MM.1S (cell line): ENCODE results near the gene SGPP1.
"Not testable (repeated sequence)": the region's sequence is repeated elsewhere in the genome, so short reads cannot be mapped to it uniquely, and the experiment has no call there.

Experiments used
- DNase-seq: peaks from one replicate; pipeline ENCODE4 v3.0.0-alpha.2; 2015
- H2AFZ ChIP-seq: fragments of 300-600 bp; sonication (generic); 2 replicates; pipeline ENCODE4 v1.6.0; 2016; ENCODE audit warnings: antibody characterized with exemption, low read length
- H3F3A ChIP-seq: fragments of 300-600 bp; sonication (generic); 2 replicates; pipeline ENCODE4 v1.6.1; 2016; ENCODE audit warnings: mild to moderate bottlenecking, antibody characterized with exemption, low read length, moderate library complexity, mixed read lengths; ENCODE audit not compliant: insufficient read depth
- H3K27ac ChIP-seq: fragments of 300-600 bp; sonication (generic); 2 replicates; pipeline ENCODE4 v1.5.1; 2016; ENCODE audit warnings: mild to moderate bottlenecking, low read length
- H3K27me3 ChIP-seq: fragments of 300-600 bp; sonication (generic); replicated peaks from 2 replicates; pipeline ENCODE4 v1.6.0; 2016; ENCODE audit warnings: low read length; ENCODE audit not compliant: insufficient read depth
- H3K36me3 ChIP-seq: fragments of 300-600 bp; sonication (generic); replicated peaks from 2 replicates; pipeline ENCODE4 v1.6.1; 2016; ENCODE audit warnings: mild to moderate bottlenecking, low read length, mixed read lengths; ENCODE audit not compliant: insufficient read depth
- H3K4me1 ChIP-seq: fragments of 300-600 bp; sonication (generic); 2 replicates; pipeline ENCODE4 v1.6.1; 2016; ENCODE audit warnings: low read length, mixed read lengths
- H3K4me2 ChIP-seq: fragments of 300-600 bp; sonication (generic); 2 replicates; pipeline ENCODE4 v1.6.0; 2016; ENCODE audit warnings: low read depth, low read length
- H3K4me3 ChIP-seq: fragments of 300-600 bp; sonication (generic); 2 replicates; pipeline ENCODE4 v1.5.1; 2016; ENCODE audit warnings: low read length, mixed read lengths
- H3K79me2 ChIP-seq: fragments of 300-600 bp; sonication (generic); 2 replicates; pipeline ENCODE4 v1.6.1; 2016; ENCODE audit warnings: mixed run types, low read length, mixed read lengths
- H3K9ac ChIP-seq: fragments of 300-600 bp; sonication (generic); 2 replicates; pipeline ENCODE4 v1.6.1; 2016; ENCODE audit warnings: low read length, mixed read lengths
- H3K9me2 ChIP-seq: fragments of 300-600 bp; sonication (generic); replicated peaks from 2 replicates; pipeline ENCODE4 v1.6.1; 2016; ENCODE audit warnings: mild to moderate bottlenecking, low read length, mixed read lengths; ENCODE audit not compliant: insufficient read depth
- H3K9me3 ChIP-seq: fragments of 300-600 bp; sonication (generic); replicated peaks from 2 replicates; pipeline ENCODE4 v1.6.1; 2016; ENCODE audit warnings: mild to moderate bottlenecking, low read length, mixed read lengths; ENCODE audit not compliant: insufficient read depth
- H4K20me1 ChIP-seq: fragments of 300-600 bp; sonication (generic); 2 replicates; pipeline ENCODE4 v1.6.1; 2016; ENCODE audit warnings: mild to moderate bottlenecking, low read length, moderate library complexity, mixed read lengths; ENCODE audit not compliant: insufficient read depth
- CTCF ChIP-seq: fragments of 300-600 bp; sonication (generic); IDR thresholded peaks from 2 replicates; pipeline ENCODE4 v1.5.1; 2016; ENCODE audit warnings: antibody characterized with exemption, low read length, mixed read lengths
- EZH2 ChIP-seq: fragments of 300-600 bp; sonication (generic); optimal IDR thresholded peaks from 2 replicates; pipeline ENCODE3; 2017; ENCODE audit warnings: low read depth, mild to moderate bottlenecking, antibody characterized with exemption, low read length, mixed read lengths
- EZH2phosphoT487 ChIP-seq: fragments of 300-600 bp; sonication (generic); IDR thresholded peaks from 2 replicates; pipeline ENCODE4 v1.6.1; 2018; ENCODE audit warnings: antibody characterized with exemption, low read length

Gene SGPP1

GRCh38 chr14:63709589-63709988, 18.3 kb downstream of the SGPP1 start:
- no peak overlapping the region for H3K4me2 ChIP-seq
- TF ChIP-seq EZH2, result no peak
- TF ChIP-seq EZH2phosphoT487, result no peak
- TF ChIP-seq CTCF, result no peak
- no peaks in the 10 kb centered on the region for H3F3A ChIP-seq

GRCh38 chr14:63707216-63707615, 20.6 kb downstream of the SGPP1 start:
- H2AFZ ChIP-seq, result no peak overlapping the region
- TF ChIP-seq EZH2, result no peak
- TF ChIP-seq CTCF, result no peak
- no peak for TF ChIP-seq EZH2phosphoT487
- no peaks in the 10 kb centered on the region for H3K9me2 ChIP-seq
- no peaks in the 10 kb centered on the region for H3K4me1 ChIP-seq
- no peak overlapping the region for H3K4me3 ChIP-seq
- no peak for DNase-seq
- H3K9me3 ChIP-seq, result no peaks in the 10 kb centered on the region
- H3F3A ChIP-seq, result no peaks in the 10 kb centered on the region
- no peaks in the 10 kb centered on the region for H3K79me2 ChIP-seq
- no peaks in the 10 kb centered on the region for H3K27me3 ChIP-seq
- H4K20me1 ChIP-seq, result no peaks in the 10 kb centered on the region
- H3K4me2 ChIP-seq, result no peak overlapping the region
- no peak overlapping the region for H3K9ac ChIP-seq
- H3K27ac ChIP-seq, result no peak overlapping the region
- no peaks in the 10 kb centered on the region for H3K36me3 ChIP-seq

More at GRCh38 chr14:63709589-63709988, 18.3 kb downstream of the SGPP1 start:
- H3K4me3 ChIP-seq, result no peak overlapping the region
- no peak overlapping the region for H3K27ac ChIP-seq
- H3K27me3 ChIP-seq, result no peaks in the 10 kb centered on the region
- H3K9me3 ChIP-seq, result no peaks in the 10 kb centered on the region
- no peaks in the 10 kb centered on the region for H3K36me3 ChIP-seq
- H3K9me2 ChIP-seq, result no peaks in the 10 kb centered on the region
- no peak for DNase-seq
- H3K79me2 ChIP-seq, result no peaks in the 10 kb centered on the region
- H3K9ac ChIP-seq, result no peak overlapping the region
- no peak overlapping the region for H2AFZ ChIP-seq
- no peaks in the 10 kb centered on the region for H4K20me1 ChIP-seq
- H3K4me1 ChIP-seq, result no peaks in the 10 kb centered on the region

- H3K9me3 ChIP-seq, result no peaks in the 10 kb centered on the region
- H3K4me1 ChIP-seq, result no peaks in the 10 kb centered on the region
- no peaks in the 10 kb centered on the region for H3K27me3 ChIP-seq
- H3K36me3 ChIP-seq, result no peaks in the 10 kb centered on the region
- H3K27ac ChIP-seq, result no peak overlapping the region
- no peak for DNase-seq
- no peak overlapping the region for H3K4me2 ChIP-seq
- no peaks in the 10 kb centered on the region for H3F3A ChIP-seq
- H4K20me1 ChIP-seq, result no peaks in the 10 kb centered on the region
- no peak for TF ChIP-seq CTCF
- no peak for TF ChIP-seq EZH2phosphoT487
- TF ChIP-seq EZH2, result no peak
- H2AFZ ChIP-seq, result no peak overlapping the region
- H3K4me3 ChIP-seq, result no peak overlapping the region
- no peaks in the 10 kb centered on the region for H3K79me2 ChIP-seq
- H3K9ac ChIP-seq, result no peak overlapping the region
- no peaks in the 10 kb centered on the region for H3K9me2 ChIP-seq
These were observed 22.2 kb downstream of the SGPP1 start for GRCh38 chr14:63705561-63706070.

- H3K79me2 ChIP-seq, H3K27ac ChIP-seq, H3K9me3 ChIP-seq, H3K4me2 ChIP-seq, H3K9ac ChIP-seq, DNase-seq, H3K27me3 ChIP-seq, H3K9me2 ChIP-seq, H3K4me1 ChIP-seq, H3K4me3 ChIP-seq, H2AFZ ChIP-seq, H3K36me3 ChIP-seq, H3F3A ChIP-seq, H4K20me1 ChIP-seq: not testable (repeated sequence)
These were observed 25.3 kb downstream of the SGPP1 start for GRCh38 chr14:63702530-63702929.
